PFSK-1 (cell line): ENCODE data around the gene AIG1. TPM values are rescaled to one million over a fixed set of nuclear protein-coding genes. Genes with fewer than 3 reads are reported as not detected.

Source experiments
- FOXP2 ChIP-seq: optimal IDR thresholded peaks from 2 replicates; pipeline ENCODE3; 2011; ENCODE audit warnings: borderline replicate concordance, control low read depth, inconsistent platforms; ENCODE audit not compliant: insufficient read depth; ENCODE audit errors: extremely low read length, extremely low read depth
- POLR2AphosphoS5 ChIP-seq: IDR thresholded peaks from 2 replicates; pipeline ENCODE4 v1.6.1; 2012; ENCODE audit warnings: low read depth, mild to moderate bottlenecking, control low read depth, low read length, moderate library complexity
- SIN3A ChIP-seq: IDR thresholded peaks from 2 replicates; pipeline ENCODE4 v1.6.1; 2012; ENCODE audit warnings: mild to moderate bottlenecking, low read length, moderate library complexity, borderline replicate concordance; ENCODE audit not compliant: insufficient read depth
- TAF1 ChIP-seq: IDR thresholded peaks from 2 replicates; pipeline ENCODE4 v1.6.1; 2012; ENCODE audit warnings: low read length, control low read depth, borderline replicate concordance; ENCODE audit not compliant: insufficient read depth
- polyA plus RNA-seq: library from polyadenylated mRNA; unstranded; fragments of >200 nt; gene quantifications from one replicate; pipeline ENCODE4 v1.2.1, GENCODE V29; 2012; ENCODE audit warnings: low read depth, missing spikeins; ENCODE audit not compliant: insufficient read length
- TF ChIP-seq, protein P1 (sequence below), 2 experiments: IDR thresholded peaks; 2 replicates each; pipeline versions ENCODE4 v1.6.1 to v1.8.0; 2011 to 2012; ENCODE audit warnings: low read depth in 2 of 2, low read length in 2 of 2, control low read depth in 1 of 2, inconsistent platforms in 1 of 2, mild to moderate bottlenecking in 1 of 2, moderate library complexity in 1 of 2; ENCODE audit not compliant: insufficient read depth in 1 of 2

Gene AIG1, protein sequence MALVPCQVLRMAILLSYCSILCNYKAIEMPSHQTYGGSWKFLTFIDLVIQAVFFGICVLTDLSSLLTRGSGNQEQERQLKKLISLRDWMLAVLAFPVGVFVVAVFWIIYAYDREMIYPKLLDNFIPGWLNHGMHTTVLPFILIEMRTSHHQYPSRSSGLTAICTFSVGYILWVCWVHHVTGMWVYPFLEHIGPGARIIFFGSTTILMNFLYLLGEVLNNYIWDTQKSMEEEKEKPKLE
- 0.70 TPM for polyA plus RNA-seq

DNA sequence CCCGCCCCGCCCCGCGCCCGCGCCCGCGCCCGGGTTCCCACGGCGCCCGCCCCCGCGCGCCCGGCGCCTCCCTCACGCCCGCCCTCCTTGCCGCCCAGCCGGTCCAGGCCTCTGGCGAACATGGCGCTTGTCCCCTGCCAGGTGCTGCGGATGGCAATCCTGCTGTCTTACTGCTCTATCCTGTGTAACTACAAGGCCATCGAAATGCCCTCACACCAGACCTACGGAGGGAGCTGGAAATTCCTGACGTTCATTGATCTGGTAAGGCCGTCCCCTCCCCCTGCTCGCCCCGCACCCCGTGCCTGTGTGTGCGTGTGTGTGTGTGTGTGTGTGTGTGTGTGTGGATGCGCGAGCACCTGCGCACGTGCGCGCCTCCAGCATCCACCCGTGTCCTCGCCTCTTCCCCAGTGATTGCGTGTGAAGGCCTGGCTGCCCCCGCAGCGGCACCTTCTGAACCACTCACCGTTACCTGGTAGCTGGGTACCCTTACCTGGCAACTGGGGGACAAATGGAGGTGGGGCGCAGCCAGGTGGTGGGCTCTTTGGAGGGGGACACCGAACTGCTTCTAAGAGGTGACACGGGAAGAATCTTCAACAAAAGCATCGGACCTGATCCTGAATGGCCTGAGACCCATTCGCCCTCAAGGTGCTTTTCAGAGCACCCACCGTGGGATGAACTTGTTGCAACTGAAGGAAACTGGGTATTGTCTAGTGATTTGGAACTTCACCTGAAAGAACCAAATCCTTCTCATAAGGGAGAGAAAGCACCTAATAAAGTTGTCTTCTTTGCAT lies at the start of gene AIG1:
TSS of gene AIG1 (plus strand) at position 84 of the 791 bp plus-strand sequence. CDS start at position 121, 37 bp downstream.
- TF ChIP-seq SIN3A: no peak
- TF ChIP-seq FOXP2: no peak

DNA sequence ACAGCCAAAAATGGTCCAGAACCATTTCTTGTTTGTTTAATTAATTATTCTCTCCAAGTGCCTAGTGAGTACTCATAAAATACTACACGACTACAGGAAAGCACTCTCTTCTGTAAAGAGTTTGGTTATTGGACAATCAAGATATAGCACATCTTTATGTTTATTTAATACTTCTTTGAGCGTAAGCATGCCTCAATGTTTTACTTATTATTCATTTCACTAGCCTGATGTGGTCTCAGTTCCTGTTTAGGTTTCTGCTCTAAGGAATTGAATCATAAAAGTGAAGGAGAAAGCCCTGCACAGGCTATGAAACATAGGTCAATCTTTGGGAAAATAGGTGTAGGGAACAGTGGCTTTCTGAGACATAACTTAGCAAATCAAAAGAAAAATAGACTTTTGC lies 45.9 kb upstream of the AIG1 start:
- TF ChIP-seq FOXP2: no peak
- TF ChIP-seq TAF1: no peak

DNA sequence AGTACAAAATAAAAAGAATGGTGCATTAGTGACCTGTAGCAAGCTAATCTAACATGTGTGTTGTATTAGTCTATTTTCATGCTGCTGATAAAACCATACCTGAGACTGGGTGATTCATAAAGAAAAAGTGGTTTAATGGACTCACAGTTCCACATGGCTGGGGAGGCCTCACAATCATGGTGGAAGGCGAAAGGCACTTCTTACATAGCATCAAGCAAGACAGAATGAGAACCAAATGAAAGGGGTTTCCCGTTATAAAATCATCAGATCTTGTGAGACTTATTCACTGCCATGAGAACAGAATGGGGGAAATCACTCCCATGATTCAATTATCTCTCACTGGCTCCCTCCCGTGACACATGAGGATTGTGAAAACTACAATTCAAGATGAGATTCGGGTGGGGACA lies 45.4 kb upstream of the AIG1 start:
- TF ChIP-seq POLR2AphosphoS5 (no peak), SIN3A (no peak), TAF1 (no peak), FOXP2 (no peak)
- TF ChIP-seq, protein P1, sequence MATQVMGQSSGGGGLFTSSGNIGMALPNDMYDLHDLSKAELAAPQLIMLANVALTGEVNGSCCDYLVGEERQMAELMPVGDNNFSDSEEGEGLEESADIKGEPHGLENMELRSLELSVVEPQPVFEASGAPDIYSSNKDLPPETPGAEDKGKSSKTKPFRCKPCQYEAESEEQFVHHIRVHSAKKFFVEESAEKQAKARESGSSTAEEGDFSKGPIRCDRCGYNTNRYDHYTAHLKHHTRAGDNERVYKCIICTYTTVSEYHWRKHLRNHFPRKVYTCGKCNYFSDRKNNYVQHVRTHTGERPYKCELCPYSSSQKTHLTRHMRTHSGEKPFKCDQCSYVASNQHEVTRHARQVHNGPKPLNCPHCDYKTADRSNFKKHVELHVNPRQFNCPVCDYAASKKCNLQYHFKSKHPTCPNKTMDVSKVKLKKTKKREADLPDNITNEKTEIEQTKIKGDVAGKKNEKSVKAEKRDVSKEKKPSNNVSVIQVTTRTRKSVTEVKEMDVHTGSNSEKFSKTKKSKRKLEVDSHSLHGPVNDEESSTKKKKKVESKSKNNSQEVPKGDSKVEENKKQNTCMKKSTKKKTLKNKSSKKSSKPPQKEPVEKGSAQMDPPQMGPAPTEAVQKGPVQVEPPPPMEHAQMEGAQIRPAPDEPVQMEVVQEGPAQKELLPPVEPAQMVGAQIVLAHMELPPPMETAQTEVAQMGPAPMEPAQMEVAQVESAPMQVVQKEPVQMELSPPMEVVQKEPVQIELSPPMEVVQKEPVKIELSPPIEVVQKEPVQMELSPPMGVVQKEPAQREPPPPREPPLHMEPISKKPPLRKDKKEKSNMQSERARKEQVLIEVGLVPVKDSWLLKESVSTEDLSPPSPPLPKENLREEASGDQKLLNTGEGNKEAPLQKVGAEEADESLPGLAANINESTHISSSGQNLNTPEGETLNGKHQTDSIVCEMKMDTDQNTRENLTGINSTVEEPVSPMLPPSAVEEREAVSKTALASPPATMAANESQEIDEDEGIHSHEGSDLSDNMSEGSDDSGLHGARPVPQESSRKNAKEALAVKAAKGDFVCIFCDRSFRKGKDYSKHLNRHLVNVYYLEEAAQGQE (IDR thresholded peaks at IDR 0.05; ENCODE audit: insufficient read depth in 1 of 2, low read depth in 2 of 2, low read length in 2 of 2): no peak

DNA sequence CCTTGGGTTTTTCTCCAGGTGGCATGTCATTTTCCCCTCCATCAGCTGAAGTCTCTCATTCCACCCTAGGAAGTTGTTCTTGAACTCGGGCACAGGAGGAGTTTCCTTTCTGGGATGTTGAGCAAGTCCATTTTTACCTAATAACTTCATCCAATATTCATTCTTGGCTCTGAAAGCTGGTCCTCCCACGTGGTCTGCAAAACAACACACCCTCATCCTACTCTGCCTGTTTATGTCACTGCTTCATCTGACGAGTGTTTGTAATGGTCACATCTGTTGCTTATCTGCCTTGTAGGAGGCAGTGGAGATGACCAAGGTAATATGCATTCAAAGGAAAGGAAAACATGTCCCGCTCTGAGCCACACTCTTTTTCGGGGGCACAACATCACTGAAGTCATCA lies 41.7 kb upstream of the AIG1 start:
- TF ChIP-seq SIN3A: no peak
- no peak for TF ChIP-seq FOXP2
- no peak for TF ChIP-seq POLR2AphosphoS5
- TF ChIP-seq, protein P1 (IDR thresholded peaks at IDR 0.05; ENCODE audit: insufficient read depth in 1 of 2, low read depth in 2 of 2, low read length in 2 of 2): no peak
- no peak for TF ChIP-seq TAF1

DNA sequence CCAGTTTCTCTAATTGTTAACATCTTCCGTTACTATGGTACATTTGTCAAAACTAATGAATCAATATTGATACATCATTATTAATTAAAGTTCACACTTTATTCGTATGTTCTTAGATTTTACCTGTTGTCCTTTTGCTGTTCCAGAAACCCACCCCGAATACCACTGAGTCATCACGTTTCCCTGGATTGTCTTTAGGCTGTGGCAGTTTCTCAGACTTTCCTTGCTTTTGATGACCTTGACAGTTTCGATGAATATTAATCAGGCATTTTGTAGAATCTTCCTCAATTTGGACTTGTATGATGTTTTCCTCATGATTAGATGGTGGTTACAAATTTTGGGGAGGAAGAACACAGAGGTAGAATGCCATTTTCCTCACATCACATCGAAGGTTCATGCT lies 39.1 kb upstream of the AIG1 start:
- TF ChIP-seq, protein P1 (IDR thresholded peaks at IDR 0.05; ENCODE audit: insufficient read depth in 1 of 2, low read depth in 2 of 2, low read length in 2 of 2): no peak
- TF ChIP-seq FOXP2 (no peak), POLR2AphosphoS5 (no peak), SIN3A (no peak), TAF1 (no peak)

DNA sequence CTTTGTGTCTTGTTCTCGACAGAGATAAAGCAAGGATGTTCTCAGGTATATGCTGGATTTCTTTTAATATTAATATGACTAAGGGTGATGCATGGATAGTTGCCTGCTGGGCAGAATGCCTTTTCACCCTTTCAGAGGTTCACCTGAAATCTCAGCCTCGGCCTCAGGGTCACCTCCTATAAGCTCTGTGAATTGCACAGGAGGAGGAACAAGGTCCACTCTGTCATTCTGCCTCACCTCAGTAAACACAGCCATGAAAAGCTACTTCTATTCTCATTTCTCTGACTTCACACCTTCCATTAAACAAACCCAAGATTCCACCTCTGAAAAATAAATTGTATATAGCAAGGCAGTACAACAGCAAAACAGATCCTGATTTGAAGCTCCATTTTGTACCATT lies 38.1 kb upstream of the AIG1 start:
- TF ChIP-seq POLR2AphosphoS5 (no peak), TAF1 (no peak), FOXP2 (no peak), SIN3A (no peak)
- TF ChIP-seq, protein P1 (IDR thresholded peaks at IDR 0.05; ENCODE audit: insufficient read depth in 1 of 2, low read depth in 2 of 2, low read length in 2 of 2): no peak
